ENCODE measurements around the gene MAGOH. TPM values are rescaled to one million over a fixed set of nuclear protein-coding genes. Genes with fewer than 3 reads are reported as not detected.

The MAGOH gene
- polyA plus RNA-seq, 1 of the 3 experiments (the other 2 are of a cell fraction): 26.5 TPM

- H4K20me1 ChIP-seq (ENCODE audit: insufficient read depth): no peaks in the 10 kb centered on the region
- DNase-seq: no peak
- ChIA-PET CTCF (interaction anchor here (1.8 kb wide), 1 partner anchor 14 kb away, joined by 3 read pairs; no protein-coding TSS in a partner anchor), POLR2A (no interaction called here)
- H3K79me2 ChIP-seq (ENCODE audit: insufficient read depth): peaks cover 5% of the 10 kb centered on the region; the same call in 1 of the 2 replicates
- no peak overlapping the region for H3K9ac ChIP-seq
- peaks cover 4% of the 10 kb centered on the region; the same call in 1 of the 2 replicates for H3K9me3 ChIP-seq
- no peaks in the 10 kb centered on the region for H3K9me2 ChIP-seq
- H3K27me3 ChIP-seq (ENCODE audit: insufficient read depth): no peaks in the 10 kb centered on the region
- WGBS (ENCODE audit: low lambda C conversion rate): 87% methylated on average over 3 of the region's 3 CpGs
- no peak overlapping the region for H3K4me3 ChIP-seq (ENCODE audit: low read depth in 2 of 2, low read length in 1 of 2)
- H3K36me3 ChIP-seq (replicated peaks in 1 of 2; ENCODE audit: control insufficient read depth in 1 of 2, insufficient read depth in 2 of 2, low read length in 1 of 2): peaks cover 48 to 56% of the 10 kb centered on the region in 2 experiments
- no peak overlapping the region for H2AFZ ChIP-seq (ENCODE audit: low read depth)
- peaks cover under 1 to 1% of the 10 kb centered on the region in 2 experiments; a peak in 1 of 4 replicates for H3K4me1 ChIP-seq (ENCODE audit: control insufficient read depth in 1 of 2, insufficient read depth in 2 of 2, low read depth in 1 of 2, low read length in 1 of 2)
- no peak overlapping the region for H3K4me2 ChIP-seq
- no peak for TF ChIP-seq FOXJ3 (CRISPR knock-in tag; IDR thresholded peaks at IDR 0.05)
- no peak for TF ChIP-seq GATA2 (CRISPR knock-in tag; IDR thresholded peaks at IDR 0.05)
- no peak for TF ChIP-seq CHD2 (IDR thresholded peaks at IDR 0.05; ENCODE audit: low read length, partially characterized antibody)
- TF ChIP-seq, protein P1, sequence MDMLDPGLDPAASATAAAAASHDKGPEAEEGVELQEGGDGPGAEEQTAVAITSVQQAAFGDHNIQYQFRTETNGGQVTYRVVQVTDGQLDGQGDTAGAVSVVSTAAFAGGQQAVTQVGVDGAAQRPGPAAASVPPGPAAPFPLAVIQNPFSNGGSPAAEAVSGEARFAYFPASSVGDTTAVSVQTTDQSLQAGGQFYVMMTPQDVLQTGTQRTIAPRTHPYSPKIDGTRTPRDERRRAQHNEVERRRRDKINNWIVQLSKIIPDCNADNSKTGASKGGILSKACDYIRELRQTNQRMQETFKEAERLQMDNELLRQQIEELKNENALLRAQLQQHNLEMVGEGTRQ (IDR thresholded peaks at IDR 0.05; ENCODE audit: borderline replicate concordance, low read depth, low read length): no peak
- TF ChIP-seq GABPA (IDR thresholded peaks at IDR 0.05; ENCODE audit: low read depth): no peak
- TF ChIP-seq IRF3 (IDR thresholded peaks at IDR 0.05; ENCODE audit: low read depth, low read length): no peak
- no peak for TF ChIP-seq EZH2phosphoT487 (IDR thresholded peaks at IDR 0.05; ENCODE audit: borderline replicate concordance, low read depth)
- TF ChIP-seq, protein P2, sequence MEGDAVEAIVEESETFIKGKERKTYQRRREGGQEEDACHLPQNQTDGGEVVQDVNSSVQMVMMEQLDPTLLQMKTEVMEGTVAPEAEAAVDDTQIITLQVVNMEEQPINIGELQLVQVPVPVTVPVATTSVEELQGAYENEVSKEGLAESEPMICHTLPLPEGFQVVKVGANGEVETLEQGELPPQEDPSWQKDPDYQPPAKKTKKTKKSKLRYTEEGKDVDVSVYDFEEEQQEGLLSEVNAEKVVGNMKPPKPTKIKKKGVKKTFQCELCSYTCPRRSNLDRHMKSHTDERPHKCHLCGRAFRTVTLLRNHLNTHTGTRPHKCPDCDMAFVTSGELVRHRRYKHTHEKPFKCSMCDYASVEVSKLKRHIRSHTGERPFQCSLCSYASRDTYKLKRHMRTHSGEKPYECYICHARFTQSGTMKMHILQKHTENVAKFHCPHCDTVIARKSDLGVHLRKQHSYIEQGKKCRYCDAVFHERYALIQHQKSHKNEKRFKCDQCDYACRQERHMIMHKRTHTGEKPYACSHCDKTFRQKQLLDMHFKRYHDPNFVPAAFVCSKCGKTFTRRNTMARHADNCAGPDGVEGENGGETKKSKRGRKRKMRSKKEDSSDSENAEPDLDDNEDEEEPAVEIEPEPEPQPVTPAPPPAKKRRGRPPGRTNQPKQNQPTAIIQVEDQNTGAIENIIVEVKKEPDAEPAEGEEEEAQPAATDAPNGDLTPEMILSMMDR (IDR thresholded peaks at IDR 0.05): no peak
- no peak for TF ChIP-seq RCOR1 (IDR thresholded peaks at IDR 0.05; ENCODE audit: low read length)
- TF ChIP-seq TAF1 (IDR thresholded peaks at IDR 0.05; ENCODE audit: borderline replicate concordance, low read depth, low read length): no peak
- TF ChIP-seq TCF12 (IDR thresholded peaks at IDR 0.05): no peak
- TF ChIP-seq FOXM1 (IDR thresholded peaks at IDR 0.05; ENCODE audit: low read depth): no peak
- TF ChIP-seq SIN3A (IDR thresholded peaks at IDR 0.05; ENCODE audit: borderline replicate concordance, low read depth, low read length): no peak
- TF ChIP-seq MAX (IDR thresholded peaks at IDR 0.05; ENCODE audit: low read depth): no peak
- no peak for TF ChIP-seq FOSL2 (IDR thresholded peaks at IDR 0.05; ENCODE audit: borderline replicate concordance, low read depth)
- TF ChIP-seq, protein P3, sequence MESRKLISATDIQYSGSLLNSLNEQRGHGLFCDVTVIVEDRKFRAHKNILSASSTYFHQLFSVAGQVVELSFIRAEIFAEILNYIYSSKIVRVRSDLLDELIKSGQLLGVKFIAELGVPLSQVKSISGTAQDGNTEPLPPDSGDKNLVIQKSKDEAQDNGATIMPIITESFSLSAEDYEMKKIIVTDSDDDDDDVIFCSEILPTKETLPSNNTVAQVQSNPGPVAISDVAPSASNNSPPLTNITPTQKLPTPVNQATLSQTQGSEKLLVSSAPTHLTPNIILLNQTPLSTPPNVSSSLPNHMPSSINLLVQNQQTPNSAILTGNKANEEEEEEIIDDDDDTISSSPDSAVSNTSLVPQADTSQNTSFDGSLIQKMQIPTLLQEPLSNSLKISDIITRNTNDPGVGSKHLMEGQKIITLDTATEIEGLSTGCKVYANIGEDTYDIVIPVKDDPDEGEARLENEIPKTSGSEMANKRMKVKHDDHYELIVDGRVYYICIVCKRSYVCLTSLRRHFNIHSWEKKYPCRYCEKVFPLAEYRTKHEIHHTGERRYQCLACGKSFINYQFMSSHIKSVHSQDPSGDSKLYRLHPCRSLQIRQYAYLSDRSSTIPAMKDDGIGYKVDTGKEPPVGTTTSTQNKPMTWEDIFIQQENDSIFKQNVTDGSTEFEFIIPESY (IDR thresholded peaks at IDR 0.05; ENCODE audit: borderline replicate concordance, low read depth): no peak
- H3K27ac ChIP-seq (ENCODE audit: low read depth in 2 of 2, low read length in 1 of 2): no peak overlapping the region
- H3F3A ChIP-seq (replicated peaks; ENCODE audit: insufficient read depth): peaks cover 5% of the 10 kb centered on the region
Measured at GRCh38 chr1:53203466-53203865, 34.9 kb downstream of the MAGOH start.
